ENCODE measurements around the gene CEP192. TPM values are rescaled to one million over a fixed set of nuclear protein-coding genes. Genes with fewer than 3 reads are reported as not detected.

Gene CEP192
- polyA plus RNA-seq, 1 donor (not counting 4 experiments of a cell fraction or from before 2014, with no cell fraction given), result 16.6 TPM

DNA sequence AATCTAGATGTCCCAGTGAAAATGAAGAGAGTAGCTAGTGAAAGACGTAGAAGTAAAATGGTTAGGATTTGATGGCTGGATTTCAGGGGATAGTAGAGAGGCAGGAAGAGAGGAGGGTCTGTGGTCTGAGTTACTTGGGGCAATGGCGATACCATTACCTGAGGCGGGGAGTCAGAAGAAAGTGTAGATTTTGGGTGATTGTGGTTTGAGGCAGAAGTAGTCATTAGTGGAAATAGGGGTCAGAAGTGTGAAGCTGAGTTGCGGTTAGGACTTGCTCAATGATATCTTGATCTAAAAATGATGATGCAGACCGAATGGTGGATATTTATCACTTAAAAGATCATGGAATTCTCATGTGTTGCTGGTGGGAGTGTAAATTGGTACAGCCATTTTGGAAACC is 41.0 kb downstream of the CEP192 start:
- H3K9me1 ChIP-seq (ENCODE audit: control insufficient read depth, extremely low read depth, insufficient read depth, low read length), result no peaks in the 10 kb centered on the region
- H3K4me3 ChIP-seq (ENCODE audit: control insufficient read depth in 2 of 3, extremely low read depth in 1 of 3, insufficient read depth in 2 of 3, low read depth in 1 of 3, low read length in 3 of 3), result no peak overlapping the region
- H2AFZ ChIP-seq (ENCODE audit: control insufficient read depth, low read length), result no peak overlapping the region
- no peak for TF ChIP-seq CTCF (optimal IDR thresholded peaks at IDR 0.05 in 1 of 3, IDR thresholded peaks at IDR 0.05 in 1 of 3, conservative IDR thresholded peaks at IDR 0.05 in 1 of 3; ENCODE audit: extremely low read depth in 1 of 3, insufficient read depth in 2 of 3, low read length in 3 of 3)
- no peak for TF ChIP-seq EZH2 (IDR thresholded peaks at IDR 0.05; ENCODE audit: low read length)
- no peaks in the 10 kb centered on the region for H3K4me1 ChIP-seq (ENCODE audit: control insufficient read depth, extremely low read depth, insufficient read depth, low read length)
- dilution Hi-C loops (cut with MboI; ENCODE audit: extremely low pct_ligation_motif_present, low sequenced_read_pairs), result no loop called here
- no peak overlapping the region for H3K9ac ChIP-seq (ENCODE audit: control insufficient read depth, extremely low read depth, insufficient read depth, low read length)
- no peaks in the 10 kb centered on the region for H4K20me1 ChIP-seq (ENCODE audit: control insufficient read depth, extremely low read depth, insufficient read depth, low read length)
- H3K9me3 ChIP-seq (ENCODE audit: control insufficient read depth, low read depth, low read length), result no peaks in the 10 kb centered on the region
- DNase-seq (ENCODE audit: low read depth, low spot score), result no peak
- no peak overlapping the region for H3K27ac ChIP-seq (ENCODE audit: control insufficient read depth, insufficient read depth, low read length)
- FAIRE-seq, result no peak
- peaks cover 4% of the 10 kb centered on the region for H3K79me2 ChIP-seq (ENCODE audit: control insufficient read depth, insufficient read depth, low read length)
- no peaks in the 10 kb centered on the region for H3K27me3 ChIP-seq (ENCODE audit: control insufficient read depth, extremely low read depth, insufficient read depth, low read length)
- peaks cover 4 to 6% of the 10 kb centered on the region in 2 experiments for H3K36me3 ChIP-seq (ENCODE audit: control insufficient read depth in 2 of 2, extremely low read depth in 1 of 2, insufficient read depth in 2 of 2, low read length in 2 of 2)
- no peak overlapping the region for H3K4me2 ChIP-seq (ENCODE audit: control insufficient read depth, extremely low read depth, insufficient read depth, low read depth, low read length)

DNA sequence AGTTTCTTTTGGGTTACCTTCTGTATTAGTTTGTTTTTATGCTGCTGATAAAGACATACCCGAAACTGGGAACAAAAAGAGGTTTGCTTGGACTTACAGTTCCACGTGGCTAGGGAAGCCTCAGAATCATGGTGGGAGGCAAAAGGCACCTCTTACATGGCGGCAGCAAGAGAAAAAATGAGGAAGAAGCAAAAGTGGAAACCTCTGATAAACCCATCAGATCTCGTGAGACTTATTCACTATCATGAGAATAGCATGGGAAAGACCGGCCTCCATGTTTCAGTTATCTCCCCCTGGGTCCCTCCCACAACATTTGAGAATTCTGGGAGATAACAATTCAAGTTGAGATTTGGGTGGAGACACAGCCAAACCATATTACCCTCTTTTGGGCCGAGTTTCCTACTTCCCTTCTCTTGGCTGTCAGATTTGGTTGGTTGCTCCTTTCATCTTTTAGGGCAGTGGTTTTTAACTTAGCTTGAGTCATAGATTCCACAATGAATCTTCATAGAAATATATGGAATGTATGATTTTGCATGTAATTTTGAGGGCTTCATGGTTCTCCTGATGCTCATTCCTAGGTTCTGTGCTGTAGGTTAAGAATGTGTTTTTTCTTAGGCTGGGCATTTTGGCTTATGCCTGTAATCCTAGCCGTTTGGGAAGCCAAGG is 44.2 kb downstream of the CEP192 start:
- Histone ChIP-seq H3K4me2 (ENCODE audit: control insufficient read depth, extremely low read depth, insufficient read depth, low read depth, low read length) (no peak overlapping the region), H3K4me1 (ENCODE audit: control insufficient read depth, extremely low read depth, insufficient read depth, low read length) (no peaks in the 10 kb centered on the region), H3K36me3 (ENCODE audit: control insufficient read depth in 2 of 2, extremely low read depth in 1 of 2, insufficient read depth in 2 of 2, low read length in 2 of 2) (peaks cover 5% of the 10 kb centered on the region in 2 experiments), H3K9me3 (ENCODE audit: control insufficient read depth, low read depth, low read length) (no peaks in the 10 kb centered on the region), H4K20me1 (ENCODE audit: control insufficient read depth, extremely low read depth, insufficient read depth, low read length) (no peaks in the 10 kb centered on the region), H3K79me2 (ENCODE audit: control insufficient read depth, insufficient read depth, low read length) (no peaks in the 10 kb centered on the region), H3K4me3 (ENCODE audit: control insufficient read depth in 2 of 3, extremely low read depth in 1 of 3, insufficient read depth in 2 of 3, low read depth in 1 of 3, low read length in 3 of 3) (no peak overlapping the region), H3K9ac (ENCODE audit: control insufficient read depth, extremely low read depth, insufficient read depth, low read length) (no peak overlapping the region), H2AFZ (ENCODE audit: control insufficient read depth, low read length) (no peak overlapping the region), H3K9me1 (ENCODE audit: control insufficient read depth, extremely low read depth, insufficient read depth, low read length) (no peaks in the 10 kb centered on the region), H3K27me3 (ENCODE audit: control insufficient read depth, extremely low read depth, insufficient read depth, low read length) (no peaks in the 10 kb centered on the region), H3K27ac (ENCODE audit: control insufficient read depth, insufficient read depth, low read length) (no peak overlapping the region)
- TF ChIP-seq CTCF (optimal IDR thresholded peaks at IDR 0.05 in 1 of 3, IDR thresholded peaks at IDR 0.05 in 1 of 3, conservative IDR thresholded peaks at IDR 0.05 in 1 of 3; ENCODE audit: extremely low read depth in 1 of 3, insufficient read depth in 2 of 3, low read length in 3 of 3) (no peak), EZH2 (IDR thresholded peaks at IDR 0.05; ENCODE audit: low read length) (no peak)
- FAIRE-seq (no peak), DNase-seq (ENCODE audit: low read depth, low spot score) (no peak)
- dilution Hi-C loops (cut with MboI; ENCODE audit: extremely low pct_ligation_motif_present, low sequenced_read_pairs), result no loop called here

All from keratinocyte (primary cell).